HepG2 (cell line): Measurements from ENCODE around the gene DPP6. TPM values are rescaled to one million over a fixed set of nuclear protein-coding genes. Genes with fewer than 3 reads are reported as not detected.

Experiments used
- ATAC-seq: fragments of 200-7000 bp; cut with Tn5 transposase; 3 replicates; pipeline ENCODE4 v1.9.1; 2020; ENCODE audit warnings: mild to moderate bottlenecking, moderate library complexity
- BruUV-seq: library from RNA; stranded (reverse); fragments of 400-500 nt; replicated peaks from 2 replicates; lab custom pipeline; 2021; lab: Mats Ljungman, UMichigan
- CTCF ChIA-PET: fragments of 300-600 bp; formaldehyde crosslinking; extraction: SDS; loops from one replicate; lab custom pipeline; 2021; ENCODE audit warnings: low total read pairs, inconsistent platforms, low intra/inter-chr PET ratio; lab: Yijun Ruan, JAX
- POLR2A ChIA-PET: fragments of 350-600 bp; sonication (Branson Sonifier 250); formaldehyde crosslinking; loops from one replicate; lab custom pipeline; 2020; ENCODE audit warnings: antibody characterized with exemption, inconsistent platforms; lab: Yijun Ruan, JAX
- DNase-seq: peaks from one replicate; pipeline ENCODE4 v3.0.0-alpha.2; 2015; ENCODE audit warnings: low spot score
- FAIRE-seq: peaks from 3 replicates; lab custom pipeline; 2011; peaks lifted over from hg19 to GRCh38; lab: Jason Lieb, UNC
- H2AFZ ChIP-seq: one replicate; pipeline ENCODE4 v1.6.1; 2011; ENCODE audit warnings: low read length, inconsistent platforms
- H3K27ac ChIP-seq: fragments of 300-600 bp; 3 replicates; pipeline ENCODE4 v1.8.0; 2011; ENCODE audit warnings: mixed run types, mild to moderate bottlenecking, mixed read lengths, low read length, inconsistent platforms; ENCODE audit not compliant: insufficient read depth; ENCODE audit errors: extremely low read length
- H3K27me3 ChIP-seq, 2 experiments: fragments of 200-600 bp in 1 of 2; 2 replicates in 1 of 2; 3 replicates in 1 of 2; pipeline versions ENCODE4 v1.6.0 to v1.8.0; 2011; ENCODE audit warnings: low read length in 2 of 2, mild to moderate bottlenecking in 2 of 2, moderate library complexity in 2 of 2, inconsistent platforms in 1 of 2; ENCODE audit not compliant: insufficient read depth in 2 of 2, control insufficient read depth in 1 of 2
- H3K36me3 ChIP-seq, 2 experiments: fragments of 200-600 bp in 1 of 2; replicated peaks in 1 of 2; 2 replicates in 1 of 2; 3 replicates in 1 of 2; pipeline versions ENCODE4 v1.5.1 to v1.8.0; 2011; ENCODE audit warnings: low read length in 2 of 2, inconsistent platforms in 1 of 2; ENCODE audit not compliant: insufficient read depth in 2 of 2, control insufficient read depth in 1 of 2
- H3K4me1 ChIP-seq: 2 replicates; pipeline ENCODE4 v1.5.1; 2012; ENCODE audit warnings: low read length, inconsistent platforms; ENCODE audit not compliant: insufficient read depth
- H3K4me2 ChIP-seq: 2 replicates; pipeline ENCODE4 v1.6.0; 2011; ENCODE audit warnings: low read depth, low read length, inconsistent platforms
- H3K4me3 ChIP-seq, 3 experiments: fragments of 200-600 bp in 1 of 3; sonication (generic), shearing (Covaris generic) in 1 of 3; replicated peaks in 1 of 3; 2 replicates each; pipeline ENCODE4 v1.5.1; 2011 to 2016; ENCODE audit warnings: low read length in 3 of 3, inconsistent platforms in 2 of 3, low read depth in 2 of 3, mild to moderate bottlenecking in 2 of 3, control low read depth in 1 of 3, mixed read lengths in 1 of 3; ENCODE audit not compliant: insufficient read depth in 1 of 3
- H3K79me2 ChIP-seq: one replicate; pipeline ENCODE4 v1.6.1; 2011; ENCODE audit warnings: low read length, inconsistent platforms; ENCODE audit not compliant: insufficient read depth
- H3K9ac ChIP-seq: 2 replicates; pipeline ENCODE4 v1.6.0; 2011; ENCODE audit warnings: mild to moderate bottlenecking, low read depth, low read length, inconsistent platforms; ENCODE audit not compliant: insufficient read depth
- H3K9me3 ChIP-seq: 2 replicates; pipeline ENCODE4 v1.5.1; 2012; ENCODE audit warnings: mild to moderate bottlenecking, low read length
- H4K20me1 ChIP-seq: 2 replicates; pipeline ENCODE4 v1.6.0; 2011; ENCODE audit warnings: inconsistent platforms, mild to moderate bottlenecking, low read length, moderate library complexity; ENCODE audit not compliant: insufficient read depth
- ARNT2 ChIP-seq: sonication (generic); formaldehyde crosslinking; IDR thresholded peaks from 2 replicates; pipeline ENCODE4 v1.8.0; 2022; ENCODE audit warnings: mild to moderate bottlenecking, low read depth, missing genetic modification reagents, moderate library complexity
- CEBPG ChIP-seq: IDR thresholded peaks from 2 replicates; pipeline ENCODE4 v1.6.1; 2016
- DNMT1 ChIP-seq: sonication (generic); formaldehyde crosslinking; IDR thresholded peaks from 2 replicates; pipeline ENCODE4 v1.5.1; 2020; ENCODE audit warnings: mild to moderate bottlenecking, missing genetic modification reagents
- IRF2 ChIP-seq: IDR thresholded peaks from 2 replicates; pipeline ENCODE4 v1.6.1; 2018; ENCODE audit warnings: missing genetic modification reagents, missing compliant biosample characterization
- NFE2 ChIP-seq: sonication (generic); formaldehyde crosslinking; IDR thresholded peaks from 2 replicates; pipeline ENCODE4 v1.4.0; 2020; ENCODE audit warnings: missing genetic modification reagents
- RBAK ChIP-seq: sonication (generic); formaldehyde crosslinking; IDR thresholded peaks from 2 replicates; pipeline ENCODE4 v1.5.1; 2020; ENCODE audit warnings: mild to moderate bottlenecking, missing genetic modification reagents
- RBM22 ChIP-seq: fragments of 200-400 bp; formaldehyde crosslinking; optimal IDR thresholded peaks from 2 replicates; pipeline ENCODE3; 2017; ENCODE audit warnings: mild to moderate bottlenecking, low read length, moderate library complexity
- SCMH1 ChIP-seq: sonication (generic); formaldehyde crosslinking; IDR thresholded peaks from 2 replicates; pipeline ENCODE4 v1.9.0; 2021; ENCODE audit warnings: missing genetic modification reagents, mild to moderate bottlenecking, borderline replicate concordance
- SMAD1 ChIP-seq: sonication (generic); formaldehyde crosslinking; IDR thresholded peaks from 2 replicates; pipeline ENCODE4 v1.4.0; 2020; ENCODE audit warnings: missing genetic modification reagents, low read depth, mild to moderate bottlenecking, borderline replicate concordance
- SYNCRIP ChIP-seq: fragments of 200-400 bp; formaldehyde crosslinking; IDR thresholded peaks from 2 replicates; pipeline ENCODE4 v1.6.1; 2018; ENCODE audit warnings: mild to moderate bottlenecking, low read depth, low read length; ENCODE audit not compliant: insufficient read depth
- ZBTB21 ChIP-seq: sonication (generic); formaldehyde crosslinking; IDR thresholded peaks from 2 replicates; pipeline ENCODE4 v1.4.0; 2020; ENCODE audit warnings: missing genetic modification reagents
- ZNF530 ChIP-seq: sonication (generic); formaldehyde crosslinking; IDR thresholded peaks from 2 replicates; pipeline ENCODE4 v1.5.0; 2020; ENCODE audit warnings: low read depth, mild to moderate bottlenecking, missing genetic modification reagents
- ZNF546 ChIP-seq: sonication (generic); formaldehyde crosslinking; conservative IDR thresholded peaks from 2 replicates; pipeline ENCODE4 v1.8.1; 2023; ENCODE audit warnings: mild to moderate bottlenecking, missing genetic modification reagents
- ZNF777 ChIP-seq: sonication (generic); formaldehyde crosslinking; IDR thresholded peaks from 2 replicates; pipeline ENCODE4 v1.4.0; 2020; ENCODE audit warnings: missing genetic modification reagents
- WGBS: methylation state at CpG from one replicate; pipeline ENCODE4 v1.1.6; 2017; ENCODE audit warnings: low lambda C conversion rate; 5-methylcytosine and 5-hydroxymethylcytosine counted together
- in situ Hi-C: cut with HindIII; loops from 2 replicates; pipeline ENCODE4 v1.10.0; 2017; ENCODE audit warnings: low pct_unique_long_range_greater_than_20kb; ENCODE audit not compliant: extremely low pct_ligation_motif_present
- intact Hi-C: fragments of 100-400 bp; cut with micrococcal nuclease; formaldehyde crosslinking; loops from one replicate; pipeline ENCODE4 v1.10.0; 2022; ENCODE audit not compliant: unreplicated experiment
- polyA plus RNA-seq, 8 experiments: library from polyadenylated mRNA; depleted of rRNA in 3 of 8; stranded (reverse) in 7 of 8; unstranded in 1 of 8; fragments of >200 nt; fragmentation: Illumina TruSeq in 4 of 8; extraction: Trizol in 4 of 8; gene quantifications; 2 replicates each; pipeline versions ENCODE4 v1.2.1 to v1.2.3, GENCODE V29; 2011 to 2016; ENCODE audit warnings: low read depth in 4 of 8, missing spikeins in 1 of 8, mixed read lengths in 1 of 8; ENCODE audit not compliant: insufficient read depth in 1 of 8
- total RNA-seq, 5 experiments: library from RNA; depleted of rRNA; stranded (reverse); fragments of >200 nt; fragmentation: Illumina TruSeq; extraction: Trizol; gene quantifications; 2 replicates each; pipeline ENCODE4 v1.2.3, GENCODE V29; 2016; ENCODE audit warnings: low read depth in 1 of 5

The DPP6 gene
- total and polyA plus RNA-seq, 2 of the 13 experiments (the other 11 are each of a cell fraction or from before 2014, with no cell fraction given), result not detected

DNA sequence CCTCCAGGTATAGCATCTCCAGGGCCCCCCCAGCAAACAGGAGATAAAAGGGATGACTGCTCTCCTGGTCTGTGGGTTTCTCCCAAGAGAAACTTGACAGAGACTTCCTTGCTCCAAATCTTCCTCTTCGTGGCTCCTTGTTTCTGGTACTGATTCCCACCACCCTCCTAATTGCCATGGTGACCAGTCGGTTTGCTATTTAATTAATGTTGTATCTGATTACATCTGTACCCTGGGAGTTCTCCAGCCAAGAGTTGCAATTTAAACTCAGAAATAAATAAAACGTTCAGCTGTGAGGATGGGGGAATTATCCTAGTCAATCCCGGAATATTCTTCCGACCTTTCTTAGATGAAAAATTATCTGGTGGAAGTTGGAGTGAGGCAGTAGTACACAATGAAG is 686.0 kb downstream of the DPP6 start:
- H3K27ac ChIP-seq, result no peak overlapping the region
- ChIA-PET CTCF (no interaction called here), POLR2A (no interaction called here)
- H3K36me3 ChIP-seq, result no peaks in the 10 kb centered on the region
- no peak overlapping the region for H3K9ac ChIP-seq
- H3K79me2 ChIP-seq, result no peaks in the 10 kb centered on the region
- H3K4me3 ChIP-seq, result no peak overlapping the region
- WGBS, result 24% methylated on average over 5 of the region's 5 CpGs
- H4K20me1 ChIP-seq, result no peaks in the 10 kb centered on the region
- TF ChIP-seq RBAK (CRISPR knock-in tag) (no peak), SMAD1 (no peak), DNMT1 (CRISPR knock-in tag) (no peak), ZBTB21 (CRISPR knock-in tag) (no peak), ARNT2 (CRISPR knock-in tag) (no peak), ZNF546 (CRISPR knock-in tag) (no peak), IRF2 (CRISPR knock-in tag) (no peak), NFE2 (no peak), SCMH1 (CRISPR knock-in tag) (no peak), ZNF777 (CRISPR knock-in tag) (no peak), CEBPG (CRISPR knock-in tag) (no peak), SYNCRIP (no peak), RBM22 (no peak), ZNF530 (CRISPR knock-in tag) (no peak)
- FAIRE-seq (no peak), ATAC-seq (no peak), DNase-seq (no peak)
- intact Hi-C loops, result no loop called here
- no peaks in the 10 kb centered on the region for H3K4me1 ChIP-seq
- H3K4me2 ChIP-seq, result no peak overlapping the region
- in situ Hi-C loops, result no loop called here
- H2AFZ ChIP-seq, result no peak overlapping the region
- H3K27me3 ChIP-seq, result peaks cover 0 to 28% of the 10 kb centered on the region in 2 experiments; a peak in 2 of 5 replicates
- no peaks in the 10 kb centered on the region; the same call in 1 of the 2 replicates for H3K9me3 ChIP-seq
- BruUV-seq, result no TSS peak
